ENCODE data around the gene MMP13.

DNA sequence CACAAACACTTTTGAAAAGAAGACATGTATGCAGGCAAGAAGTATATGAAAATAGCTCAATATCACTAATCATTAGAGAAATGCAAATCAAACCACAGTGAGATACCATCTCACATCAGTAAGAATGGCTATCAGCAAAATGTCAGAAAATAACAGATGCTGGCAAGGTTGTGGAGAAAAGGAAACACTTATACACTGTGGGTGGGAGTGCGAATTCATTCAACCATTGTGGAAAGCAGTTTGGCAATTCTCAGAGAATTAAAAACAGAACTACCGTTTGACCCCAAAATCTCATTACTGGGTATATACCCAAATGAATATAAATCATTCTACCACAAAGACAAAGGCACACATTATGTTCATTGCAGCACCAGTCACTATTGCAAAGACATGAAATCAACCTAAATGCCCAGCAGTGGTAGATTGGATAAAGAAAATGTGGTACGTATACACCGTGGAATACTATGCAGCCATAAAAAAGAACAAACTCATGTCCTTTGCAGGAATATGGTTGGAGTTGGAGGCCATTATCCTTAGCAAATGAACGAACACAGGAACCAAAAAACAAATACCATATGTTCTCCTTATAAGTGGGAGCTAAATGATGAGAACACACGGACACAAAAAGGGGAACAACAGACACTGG, 18.5 kb downstream of the MMP13 start:
- TF ChIP-seq, protein P1, sequence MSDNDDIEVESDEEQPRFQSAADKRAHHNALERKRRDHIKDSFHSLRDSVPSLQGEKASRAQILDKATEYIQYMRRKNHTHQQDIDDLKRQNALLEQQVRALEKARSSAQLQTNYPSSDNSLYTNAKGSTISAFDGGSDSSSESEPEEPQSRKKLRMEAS (IDR thresholded peaks at IDR 0.05) = no peak
- TF ChIP-seq, protein P2, sequence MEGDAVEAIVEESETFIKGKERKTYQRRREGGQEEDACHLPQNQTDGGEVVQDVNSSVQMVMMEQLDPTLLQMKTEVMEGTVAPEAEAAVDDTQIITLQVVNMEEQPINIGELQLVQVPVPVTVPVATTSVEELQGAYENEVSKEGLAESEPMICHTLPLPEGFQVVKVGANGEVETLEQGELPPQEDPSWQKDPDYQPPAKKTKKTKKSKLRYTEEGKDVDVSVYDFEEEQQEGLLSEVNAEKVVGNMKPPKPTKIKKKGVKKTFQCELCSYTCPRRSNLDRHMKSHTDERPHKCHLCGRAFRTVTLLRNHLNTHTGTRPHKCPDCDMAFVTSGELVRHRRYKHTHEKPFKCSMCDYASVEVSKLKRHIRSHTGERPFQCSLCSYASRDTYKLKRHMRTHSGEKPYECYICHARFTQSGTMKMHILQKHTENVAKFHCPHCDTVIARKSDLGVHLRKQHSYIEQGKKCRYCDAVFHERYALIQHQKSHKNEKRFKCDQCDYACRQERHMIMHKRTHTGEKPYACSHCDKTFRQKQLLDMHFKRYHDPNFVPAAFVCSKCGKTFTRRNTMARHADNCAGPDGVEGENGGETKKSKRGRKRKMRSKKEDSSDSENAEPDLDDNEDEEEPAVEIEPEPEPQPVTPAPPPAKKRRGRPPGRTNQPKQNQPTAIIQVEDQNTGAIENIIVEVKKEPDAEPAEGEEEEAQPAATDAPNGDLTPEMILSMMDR (IDR thresholded peaks at IDR 0.05) = no peak
- TF ChIP-seq POLR2A (IDR thresholded peaks at IDR 0.05; ENCODE audit: low read length) (no peak), JUN (IDR thresholded peaks at IDR 0.05) (no peak), PHF8 (IDR thresholded peaks at IDR 0.05; ENCODE audit: borderline replicate concordance, low read depth) (no peak), BHLHE40 (IDR thresholded peaks at IDR 0.05; ENCODE audit: low read depth, low read length) (no peak), CBX2 (IDR thresholded peaks at IDR 0.05; ENCODE audit: borderline replicate concordance, low read depth) (no peak), CEBPB (IDR thresholded peaks at IDR 0.05) (no peak), CHD2 (IDR thresholded peaks at IDR 0.05; ENCODE audit: low read length, partially characterized antibody) (no peak), NR3C1 (IDR thresholded peaks at IDR 0.05) (no peak)
